Activated CD4-positive, alpha-beta T cell treated with anti-CD3 and anti-CD28 coated beads for 24 hours (primary cell): Measurements from ENCODE around the gene FBXO11.

Experiments used
- DNase-seq, 2 donors: peaks; one replicate each; pipeline ENCODE4 v3.0.0-alpha.2; 2020; ENCODE audit warnings: low read depth in 2 of 2

The FBXO11 gene

GRCh38 chr2:47784352-47784851, 121.9 kb downstream of the FBXO11 start:
- no peak for DNase-seq

DNA sequence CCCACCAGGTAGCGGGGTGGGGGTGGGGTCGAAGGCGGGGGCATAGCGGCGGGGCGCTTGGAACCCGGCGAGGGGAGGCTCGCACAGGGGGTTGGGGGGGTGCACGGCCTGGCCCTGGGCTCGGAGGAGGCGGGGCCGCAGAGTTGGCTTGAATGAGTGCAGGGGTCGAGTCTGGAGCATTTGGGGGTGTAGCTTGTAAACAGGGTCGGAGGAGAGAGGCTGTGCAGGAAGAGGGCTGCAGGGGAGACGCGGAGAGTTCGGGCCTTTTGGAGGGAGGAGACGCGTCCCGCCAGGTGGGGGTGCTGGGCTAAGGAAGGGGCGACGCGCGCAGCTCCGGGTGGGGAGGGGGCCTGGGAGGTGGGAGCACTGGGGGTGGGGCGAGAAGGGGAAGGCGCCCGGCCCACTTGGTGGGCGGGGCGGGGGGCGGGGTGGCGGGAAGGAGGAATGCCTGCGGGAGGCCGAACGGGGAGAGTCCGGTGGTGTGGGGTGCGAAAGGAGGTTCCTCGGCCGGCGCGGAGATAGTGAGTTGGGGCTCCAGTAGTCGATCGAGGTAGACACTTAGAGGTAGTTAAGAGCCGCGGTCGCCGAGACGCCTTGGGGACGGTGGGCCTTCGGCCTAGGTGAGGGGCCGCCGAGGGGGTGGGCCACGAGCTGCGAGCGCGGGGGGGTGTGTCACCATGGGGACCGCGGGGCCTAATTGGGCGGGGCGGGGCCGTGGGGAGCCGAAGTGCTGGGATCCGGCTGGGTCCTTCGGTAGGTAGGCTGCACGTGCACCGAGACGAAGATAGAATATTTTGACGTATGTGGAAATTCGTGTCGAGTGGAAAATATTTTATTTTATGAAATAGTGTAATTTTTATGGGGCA, 122.6 kb downstream of the FBXO11 start:
- DNase-seq = peak; percentile 36 to 58

GRCh38 chr2:47782671-47783485, 123.4 kb downstream of the FBXO11 start, which contains the start of gene MSH6:
Gene MSH6 (plus strand): TSS chr2:47783145. CDS start chr2:47783234, 89 bp downstream.
- peak; percentile 77 to 83 for DNase-seq

DNA sequence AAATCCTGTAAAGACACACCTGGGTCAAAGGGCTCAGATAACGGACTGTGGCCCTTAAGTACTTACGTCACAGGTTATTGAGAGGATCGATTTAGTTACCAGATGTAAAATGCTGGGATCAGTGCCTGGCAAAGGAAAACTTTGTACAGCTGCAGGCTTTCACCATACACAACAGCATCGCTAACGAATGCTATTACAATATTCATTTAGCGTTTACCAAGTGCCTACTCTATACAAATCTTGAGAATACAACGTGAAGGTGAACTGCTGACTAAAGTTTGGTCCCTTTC, 124.0 kb downstream of the FBXO11 start:
- DNase-seq = no peak

DNA sequence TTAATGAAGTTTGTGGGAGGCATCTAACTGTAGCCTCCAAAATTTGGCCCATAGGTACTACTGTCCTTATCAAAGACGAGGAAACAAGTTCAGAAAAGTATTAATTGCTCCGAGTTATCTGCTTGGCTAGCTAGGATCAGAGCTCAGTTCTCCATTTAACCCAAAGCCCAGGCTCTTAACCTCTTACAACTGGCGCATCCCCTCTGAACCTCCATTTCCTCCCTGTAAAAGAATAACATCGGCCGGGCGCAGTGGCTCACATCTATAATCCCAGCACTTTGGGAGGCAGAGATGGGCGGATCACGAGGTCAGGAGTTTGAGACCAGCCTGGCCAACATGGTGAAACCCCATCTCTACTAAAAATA, 126.9 kb downstream of the FBXO11 start:
- DNase-seq = no peak

- DNase-seq = no peak
Measured at GRCh38 chr2:47778698-47779425, 127.4 kb downstream of the FBXO11 start.

DNA sequence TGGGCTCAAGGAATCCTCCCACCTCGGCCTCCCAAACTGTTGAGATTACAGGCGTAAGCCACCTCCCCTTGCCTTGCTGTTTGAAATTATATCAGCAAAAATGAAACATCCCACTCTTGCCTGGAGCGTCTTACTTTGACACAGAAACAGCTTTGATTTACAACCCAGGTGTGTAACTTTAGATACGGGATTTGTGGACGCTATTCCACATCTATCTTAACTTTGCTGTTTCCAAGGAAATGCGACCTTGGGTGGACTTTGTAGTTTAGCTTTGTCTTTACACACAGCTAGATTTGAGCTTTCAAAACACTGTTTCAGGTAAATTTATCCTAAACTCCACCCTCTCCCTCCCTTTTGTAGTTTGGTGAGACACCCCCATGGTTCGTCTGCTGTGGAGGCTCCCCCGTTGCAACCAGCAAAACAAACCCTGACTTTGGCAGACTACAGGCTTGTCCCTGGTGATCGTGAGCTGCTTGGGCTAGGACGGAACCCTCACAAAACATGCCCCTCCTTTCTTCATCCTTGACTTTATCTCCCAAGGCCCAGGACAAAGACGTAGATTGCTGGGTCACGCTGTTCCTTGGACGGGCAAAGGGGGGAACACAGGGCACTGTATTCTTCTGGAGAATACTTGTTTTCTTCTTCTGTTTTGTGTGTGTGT, 128.9 kb downstream of the FBXO11 start:
- no peak for DNase-seq

DNA sequence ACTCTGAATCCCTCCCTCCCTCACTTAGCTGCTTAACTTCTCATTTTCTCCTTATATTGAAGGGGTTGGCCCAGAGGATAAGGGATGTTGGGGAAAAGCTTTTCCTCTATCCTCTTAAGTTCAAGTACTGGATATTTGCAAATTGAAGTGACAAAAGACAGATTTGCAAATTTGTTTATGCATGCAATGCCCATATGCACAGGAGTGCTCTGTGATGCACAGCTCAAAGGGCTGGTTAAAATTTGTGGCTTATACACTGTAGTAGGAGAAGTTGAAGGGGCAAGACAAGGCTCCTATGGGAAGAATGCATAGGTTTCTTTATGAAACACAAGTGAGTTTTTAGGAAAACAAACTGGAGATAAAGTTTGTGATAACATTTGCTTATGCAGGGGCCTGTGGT, 131.7 kb downstream of the FBXO11 start:
- DNase-seq = no peak

DNA sequence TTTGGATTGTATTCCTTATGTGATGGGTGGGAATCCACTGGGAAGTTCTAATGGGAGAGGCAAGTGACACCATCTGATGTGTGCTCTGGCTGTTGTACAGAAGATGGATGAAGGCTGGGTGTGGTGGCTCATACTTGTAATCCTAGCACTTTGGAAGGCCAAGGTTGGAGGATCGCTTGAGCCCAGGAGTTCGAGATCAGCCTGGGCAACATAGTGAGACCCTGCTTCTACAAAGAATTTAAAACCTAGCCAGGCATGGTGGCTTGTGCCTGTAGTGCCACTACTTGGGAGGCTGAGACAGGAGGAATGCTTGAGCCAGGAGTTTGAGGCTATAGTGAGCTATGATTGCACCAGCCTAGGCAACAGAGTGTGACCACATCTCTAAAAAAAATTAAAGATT, 134.0 kb downstream of the FBXO11 start:
- DNase-seq = no peak

GRCh38 chr2:47771211-47771610, 135.1 kb downstream of the FBXO11 start:
- DNase-seq = no peak

- no peak for DNase-seq
Measured at GRCh38 chr2:47769318-47769717, 137.0 kb downstream of the FBXO11 start.

- DNase-seq = peak; percentile 65 to 71
Measured at GRCh38 chr2:47767880-47768609, 138.3 kb downstream of the FBXO11 start.

- no peak for DNase-seq
Measured at GRCh38 chr2:47767497-47767844, 138.8 kb downstream of the FBXO11 start.

GRCh38 chr2:47751856-47752414, 154.4 kb downstream of the FBXO11 start:
- no peak for DNase-seq

- DNase-seq = no peak
Measured at GRCh38 chr2:47747878-47748277, 158.4 kb downstream of the FBXO11 start.

- no peak for DNase-seq
Measured at GRCh38 chr2:47744074-47744473, 162.2 kb downstream of the FBXO11 start.

GRCh38 chr2:47741637-47742036, 164.7 kb downstream of the FBXO11 start:
- DNase-seq = no peak

- no peak for DNase-seq
Measured at GRCh38 chr2:47741101-47741500, 165.2 kb downstream of the FBXO11 start.
